ENCODE data around the gene PRRT4.

DNA sequence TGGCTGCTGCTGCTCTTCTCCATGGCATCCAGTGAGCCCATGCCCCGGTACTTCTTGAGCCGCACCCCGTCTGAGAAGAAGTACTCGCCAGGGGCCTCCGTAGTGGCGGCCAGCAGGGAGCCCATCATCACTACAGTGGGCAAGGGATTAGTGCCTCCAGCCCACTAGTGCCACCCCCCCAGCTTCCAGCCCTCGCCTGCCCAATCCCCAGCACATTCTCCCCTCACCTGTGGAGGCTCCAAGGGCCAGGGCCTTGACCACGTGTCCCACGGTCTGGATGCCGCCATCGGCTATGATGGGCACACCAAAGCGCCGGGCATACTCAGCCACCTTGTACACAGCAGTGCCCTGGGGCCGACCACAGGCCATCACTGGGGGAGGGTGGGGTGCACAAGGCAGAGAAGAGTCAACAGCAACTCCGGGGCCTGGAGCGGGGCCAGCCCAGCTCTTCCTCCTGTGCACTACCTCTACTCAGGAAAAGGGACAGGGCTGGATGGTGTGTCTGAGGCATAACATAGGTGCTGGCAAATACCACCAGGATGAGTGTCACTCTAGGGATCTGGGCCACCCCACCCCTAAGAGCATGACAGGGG lies 33.5 kb upstream of the PRRT4 start:
- TF ChIP-seq, protein P1, sequence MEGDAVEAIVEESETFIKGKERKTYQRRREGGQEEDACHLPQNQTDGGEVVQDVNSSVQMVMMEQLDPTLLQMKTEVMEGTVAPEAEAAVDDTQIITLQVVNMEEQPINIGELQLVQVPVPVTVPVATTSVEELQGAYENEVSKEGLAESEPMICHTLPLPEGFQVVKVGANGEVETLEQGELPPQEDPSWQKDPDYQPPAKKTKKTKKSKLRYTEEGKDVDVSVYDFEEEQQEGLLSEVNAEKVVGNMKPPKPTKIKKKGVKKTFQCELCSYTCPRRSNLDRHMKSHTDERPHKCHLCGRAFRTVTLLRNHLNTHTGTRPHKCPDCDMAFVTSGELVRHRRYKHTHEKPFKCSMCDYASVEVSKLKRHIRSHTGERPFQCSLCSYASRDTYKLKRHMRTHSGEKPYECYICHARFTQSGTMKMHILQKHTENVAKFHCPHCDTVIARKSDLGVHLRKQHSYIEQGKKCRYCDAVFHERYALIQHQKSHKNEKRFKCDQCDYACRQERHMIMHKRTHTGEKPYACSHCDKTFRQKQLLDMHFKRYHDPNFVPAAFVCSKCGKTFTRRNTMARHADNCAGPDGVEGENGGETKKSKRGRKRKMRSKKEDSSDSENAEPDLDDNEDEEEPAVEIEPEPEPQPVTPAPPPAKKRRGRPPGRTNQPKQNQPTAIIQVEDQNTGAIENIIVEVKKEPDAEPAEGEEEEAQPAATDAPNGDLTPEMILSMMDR (IDR thresholded peaks at IDR 0.05): no peak
- TF ChIP-seq ZFX (IDR thresholded peaks at IDR 0.05; ENCODE audit: borderline replicate concordance): no peak

Data from 22Rv1 (cell line).